ENCODE results near the gene IMMT. TPM values are rescaled to one million over a fixed set of nuclear protein-coding genes. Genes with fewer than 3 reads are reported as not detected.

IMMT gene
- total and polyA plus RNA-seq, 9 of the 15 experiments (the other 6 are each of a cell fraction or from before 2014, with no cell fraction given) = 119 to 294 (median 140) TPM

DNA sequence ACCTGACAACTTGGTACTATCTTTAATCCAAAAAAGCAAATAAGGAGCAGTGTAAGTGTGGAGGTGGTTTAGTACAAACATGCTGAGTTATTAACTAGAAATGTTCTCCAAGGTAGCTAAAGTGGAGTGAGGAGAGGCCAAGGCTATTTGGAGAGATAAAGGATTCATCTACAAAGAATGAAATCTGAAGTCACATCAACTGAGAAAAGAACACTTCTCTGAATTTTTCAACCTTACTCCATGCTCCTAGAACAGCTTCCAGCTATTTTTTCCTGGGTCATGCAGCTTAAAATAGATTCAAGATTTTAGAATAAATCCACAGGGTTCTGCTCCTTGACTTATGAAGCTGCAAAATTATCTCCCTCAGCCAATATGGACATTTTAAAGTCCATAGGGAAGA is 18.7 kb downstream of the IMMT start (continued):
- TF ChIP-seq CHCHD3 (CRISPR knock-in tag; IDR thresholded peaks at IDR 0.05) = no peak
- no peak for TF ChIP-seq ZNF354B (CRISPR knock-in tag; IDR thresholded peaks at IDR 0.05)
- TF ChIP-seq MAFF (IDR thresholded peaks at IDR 0.05; ENCODE audit: low read length) = no peak
- no peak for TF ChIP-seq MECOM (CRISPR knock-in tag; IDR thresholded peaks at IDR 0.05)
- no peak for TF ChIP-seq ZBTB5 (IDR thresholded peaks at IDR 0.05)
- TF ChIP-seq SOX6 (IDR thresholded peaks at IDR 0.05) = no peak
- TF ChIP-seq CHD1 (IDR thresholded peaks at IDR 0.05; ENCODE audit: low read length) = no peak
- TF ChIP-seq ZFP1 (CRISPR knock-in tag; IDR thresholded peaks at IDR 0.05) = no peak
- TF ChIP-seq E2F3 (CRISPR knock-in tag; IDR thresholded peaks at IDR 0.05) = no peak
- TF ChIP-seq FOXK1 (CRISPR knock-in tag; IDR thresholded peaks at IDR 0.05; ENCODE audit: borderline replicate concordance) = no peak
- TF ChIP-seq, protein P1, sequence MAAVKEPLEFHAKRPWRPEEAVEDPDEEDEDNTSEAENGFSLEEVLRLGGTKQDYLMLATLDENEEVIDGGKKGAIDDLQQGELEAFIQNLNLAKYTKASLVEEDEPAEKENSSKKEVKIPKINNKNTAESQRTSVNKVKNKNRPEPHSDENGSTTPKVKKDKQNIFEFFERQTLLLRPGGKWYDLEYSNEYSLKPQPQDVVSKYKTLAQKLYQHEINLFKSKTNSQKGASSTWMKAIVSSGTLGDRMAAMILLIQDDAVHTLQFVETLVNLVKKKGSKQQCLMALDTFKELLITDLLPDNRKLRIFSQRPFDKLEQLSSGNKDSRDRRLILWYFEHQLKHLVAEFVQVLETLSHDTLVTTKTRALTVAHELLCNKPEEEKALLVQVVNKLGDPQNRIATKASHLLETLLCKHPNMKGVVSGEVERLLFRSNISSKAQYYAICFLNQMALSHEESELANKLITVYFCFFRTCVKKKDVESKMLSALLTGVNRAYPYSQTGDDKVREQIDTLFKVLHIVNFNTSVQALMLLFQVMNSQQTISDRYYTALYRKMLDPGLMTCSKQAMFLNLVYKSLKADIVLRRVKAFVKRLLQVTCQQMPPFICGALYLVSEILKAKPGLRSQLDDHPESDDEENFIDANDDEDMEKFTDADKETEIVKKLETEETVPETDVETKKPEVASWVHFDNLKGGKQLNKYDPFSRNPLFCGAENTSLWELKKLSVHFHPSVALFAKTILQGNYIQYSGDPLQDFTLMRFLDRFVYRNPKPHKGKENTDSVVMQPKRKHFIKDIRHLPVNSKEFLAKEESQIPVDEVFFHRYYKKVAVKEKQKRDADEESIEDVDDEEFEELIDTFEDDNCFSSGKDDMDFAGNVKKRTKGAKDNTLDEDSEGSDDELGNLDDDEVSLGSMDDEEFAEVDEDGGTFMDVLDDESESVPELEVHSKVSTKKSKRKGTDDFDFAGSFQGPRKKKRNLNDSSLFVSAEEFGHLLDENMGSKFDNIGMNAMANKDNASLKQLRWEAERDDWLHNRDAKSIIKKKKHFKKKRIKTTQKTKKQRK (IDR thresholded peaks at IDR 0.05; ENCODE audit: borderline replicate concordance, low read depth, low read length) = no peak

All from K562 (cell line).